Muscle of back (tissue), 11 donors: ENCODE measurements around the gene PRKN. TPM values are rescaled to one million over a fixed set of nuclear protein-coding genes. Genes with fewer than 3 reads are reported as not detected.

Source experiments
- DNase-seq, 3 donors: peaks; one replicate each; pipeline versions ENCODE4 v3.0.0 to v3.0.0-alpha.2; 2013
- polyA plus RNA-seq, 10 donors: library from polyadenylated mRNA; unstranded; fragments of 120-200 nt; gene quantifications; one replicate each; pipeline ENCODE4 v1.2.1, GENCODE V29; 2013; ENCODE audit not compliant: insufficient read length in 10 of 10

Gene PRKN
- polyA plus RNA-seq, 10 donors, result 2.5 to 6.4 (median 3.6) TPM

GRCh38 chr6:162450358-162450757 is 277.2 kb downstream of the PRKN start:
- no peak for DNase-seq

- DNase-seq, result no peak
These were observed 279.3 kb downstream of the PRKN start for GRCh38 chr6:162448294-162448693.

GRCh38 chr6:162443101-162443500 is 284.5 kb downstream of the PRKN start:
- DNase-seq, result no peak

GRCh38 chr6:162442687-162443086 is 284.9 kb downstream of the PRKN start:
- peak in 2 of 3 donors; percentile 13 to 30 for DNase-seq

- no peak for DNase-seq
These were observed 285.6 kb downstream of the PRKN start for GRCh38 chr6:162441991-162442390.

GRCh38 chr6:162438980-162439379 is 288.6 kb downstream of the PRKN start:
- DNase-seq, result no peak

GRCh38 chr6:162435071-162435470 is 292.5 kb downstream of the PRKN start:
- DNase-seq, result no peak

GRCh38 chr6:162421004-162421403 is 306.6 kb downstream of the PRKN start:
- no peak for DNase-seq

- DNase-seq, result peak; percentile 57 to 86 (median 59)
These were observed 310.6 kb downstream of the PRKN start for GRCh38 chr6:162416831-162417537.

GRCh38 chr6:162416307-162416706 is 311.3 kb downstream of the PRKN start:
- DNase-seq, result no peak

- no peak for DNase-seq
These were observed 317.6 kb downstream of the PRKN start for GRCh38 chr6:162409741-162410691.

- no peak for DNase-seq
These were observed 318.6 kb downstream of the PRKN start for GRCh38 chr6:162408826-162409535.

GRCh38 chr6:162404951-162405350 is 322.6 kb downstream of the PRKN start:
- peak in 1 of 3 donors; percentile 42 for DNase-seq

GRCh38 chr6:162403031-162403430 is 324.5 kb downstream of the PRKN start:
- no peak for DNase-seq

- no peak for DNase-seq
These were observed 332.4 kb downstream of the PRKN start for GRCh38 chr6:162395181-162395580.

GRCh38 chr6:162390961-162391811 is 336.4 kb downstream of the PRKN start:
- peak; percentile 91 to 95 (median 91) for DNase-seq

- no peak for DNase-seq
These were observed 338.1 kb downstream of the PRKN start for GRCh38 chr6:162389343-162390085.

GRCh38 chr6:162388383-162388777 is 339.2 kb downstream of the PRKN start:
- DNase-seq, result no peak

GRCh38 chr6:162387718-162388382 is 339.7 kb downstream of the PRKN start:
- DNase-seq, result no peak

- peak; percentile 24 to 57 (median 54) for DNase-seq
These were observed 341.6 kb downstream of the PRKN start for GRCh38 chr6:162385980-162386379.
